DOHH2 (cell line): ENCODE measurements around the gene TRIM24.

Experiments used
- H3F3A ChIP-seq: fragments of 200-600 bp; sonication (generic), shearing (Covaris generic); 2 replicates; pipeline ENCODE4 v1.6.0; 2016; ENCODE audit warnings: antibody characterized with exemption, mild to moderate bottlenecking; ENCODE audit not compliant: control insufficient read depth, insufficient read depth
- H3K27ac ChIP-seq: fragments of 200-600 bp; sonication (generic); 2 replicates; pipeline ENCODE4 v1.5.1; 2014; ENCODE audit warnings: low read depth, mild to moderate bottlenecking, low read length, moderate library complexity
- H3K27me3 ChIP-seq: fragments of 200-600 bp; sonication (generic); 2 replicates; pipeline ENCODE4 v1.6.1; 2014; ENCODE audit warnings: mild to moderate bottlenecking, low read length, mixed read lengths; ENCODE audit not compliant: control insufficient read depth
- H3K36me3 ChIP-seq: fragments of 200-600 bp; sonication (generic); 2 replicates; pipeline ENCODE4 v1.6.1; 2014; ENCODE audit warnings: mild to moderate bottlenecking, low read length, moderate library complexity, mixed read lengths; ENCODE audit not compliant: control insufficient read depth
- H3K4me1 ChIP-seq: fragments of 200-600 bp; sonication (generic); 2 replicates; pipeline ENCODE4 v1.6.1; 2014; ENCODE audit warnings: mild to moderate bottlenecking, low read length, mixed read lengths; ENCODE audit not compliant: control insufficient read depth
- H3K4me2 ChIP-seq: fragments of 200-600 bp; sonication (generic); 2 replicates; pipeline ENCODE4 v1.6.0; 2014; ENCODE audit warnings: mild to moderate bottlenecking, low read length, moderate library complexity
- H3K4me3 ChIP-seq: fragments of 200-600 bp; sonication (generic); 2 replicates; pipeline ENCODE4 v1.5.1; 2014; ENCODE audit warnings: mild to moderate bottlenecking, low read length, mixed read lengths
- H3K79me2 ChIP-seq: fragments of 200-600 bp; sonication (generic); 2 replicates; pipeline ENCODE4 v1.6.1; 2014; ENCODE audit warnings: mild to moderate bottlenecking, low read length, mixed read lengths; ENCODE audit not compliant: control insufficient read depth
- H3K9me2 ChIP-seq: fragments of 200-600 bp; sonication (generic); replicated peaks from 2 replicates; pipeline ENCODE4 v1.6.1; 2014; ENCODE audit warnings: mild to moderate bottlenecking, low read length, mixed read lengths; ENCODE audit not compliant: control insufficient read depth
- H3K9me3 ChIP-seq: fragments of 200-600 bp; sonication (generic); 2 replicates; pipeline ENCODE4 v1.6.1; 2014; ENCODE audit warnings: antibody characterized with exemption, low read length, mixed read lengths; ENCODE audit not compliant: control insufficient read depth, insufficient read depth
- H4K20me1 ChIP-seq: fragments of 200-600 bp; sonication (generic); 2 replicates; pipeline ENCODE4 v1.6.0; 2014; ENCODE audit warnings: low read depth, mild to moderate bottlenecking, antibody characterized with exemption, low read length, moderate library complexity; ENCODE audit not compliant: control insufficient read depth, insufficient read depth
- EZH2phosphoT487 ChIP-seq: fragments of 200-600 bp; sonication (generic); IDR thresholded peaks from 2 replicates; pipeline ENCODE4 v1.6.1; 2017; ENCODE audit warnings: borderline replicate concordance, mild to moderate bottlenecking, antibody characterized with exemption, low read length, moderate library complexity, mixed read lengths
- TF ChIP-seq, protein P1 (sequence below): fragments of 200-600 bp; sonication (generic); IDR thresholded peaks from one replicate; pipeline ENCODE4 v1.5.1; 2014; ENCODE audit warnings: antibody characterized with exemption, mild to moderate bottlenecking, low read depth, low read length; ENCODE audit not compliant: poor library complexity, severe bottlenecking

TRIM24 gene

DNA sequence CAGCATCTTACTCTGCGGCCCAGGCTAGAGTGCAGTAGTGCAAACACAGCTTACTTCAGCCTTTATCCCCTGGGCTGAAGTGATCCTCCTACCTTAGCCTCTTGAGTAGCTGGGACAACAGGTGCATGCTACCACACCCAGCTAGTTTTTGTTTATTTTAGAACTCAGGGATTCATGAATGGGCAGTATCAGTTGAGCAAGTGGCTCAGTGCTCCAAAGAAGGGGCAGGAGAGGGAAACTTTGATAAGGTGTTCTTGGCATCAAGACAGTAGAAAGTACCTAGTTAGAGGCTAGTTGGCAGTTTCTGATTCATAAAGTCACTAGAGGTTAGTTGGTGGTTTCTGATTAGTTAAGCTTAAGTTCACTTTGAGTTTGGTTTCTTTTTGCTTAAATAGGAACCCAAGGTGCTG is 18.4 kb downstream of the TRIM24 start:
- Histone ChIP-seq H3K4me2 (no peak overlapping the region), H3K27ac (no peak overlapping the region)

DNA sequence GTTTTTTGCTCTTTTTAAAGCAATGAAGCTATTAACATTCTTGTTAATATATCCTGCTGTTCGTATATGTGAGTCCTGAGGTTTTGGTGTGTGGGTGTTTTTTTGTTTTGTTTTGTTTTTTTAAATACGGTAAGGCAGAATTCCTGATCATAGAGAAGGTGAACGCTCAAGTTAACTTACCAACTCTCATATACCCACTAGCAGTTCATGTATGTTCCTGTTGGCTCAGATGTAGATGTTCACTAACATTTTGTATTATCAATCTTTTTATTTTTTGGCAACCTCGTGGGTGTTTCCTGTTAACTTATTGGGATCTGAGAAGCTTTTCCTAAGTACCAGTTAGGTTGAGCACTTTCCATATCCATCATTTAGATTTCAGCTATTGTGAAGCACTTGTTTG is 20.5 kb downstream of the TRIM24 start:
- H3K4me2 ChIP-seq = no peak overlapping the region
- peaks cover 6% of the 10 kb centered on the region for H3K4me1 ChIP-seq
- no peak for TF ChIP-seq EZH2phosphoT487
- TF ChIP-seq, protein P1, sequence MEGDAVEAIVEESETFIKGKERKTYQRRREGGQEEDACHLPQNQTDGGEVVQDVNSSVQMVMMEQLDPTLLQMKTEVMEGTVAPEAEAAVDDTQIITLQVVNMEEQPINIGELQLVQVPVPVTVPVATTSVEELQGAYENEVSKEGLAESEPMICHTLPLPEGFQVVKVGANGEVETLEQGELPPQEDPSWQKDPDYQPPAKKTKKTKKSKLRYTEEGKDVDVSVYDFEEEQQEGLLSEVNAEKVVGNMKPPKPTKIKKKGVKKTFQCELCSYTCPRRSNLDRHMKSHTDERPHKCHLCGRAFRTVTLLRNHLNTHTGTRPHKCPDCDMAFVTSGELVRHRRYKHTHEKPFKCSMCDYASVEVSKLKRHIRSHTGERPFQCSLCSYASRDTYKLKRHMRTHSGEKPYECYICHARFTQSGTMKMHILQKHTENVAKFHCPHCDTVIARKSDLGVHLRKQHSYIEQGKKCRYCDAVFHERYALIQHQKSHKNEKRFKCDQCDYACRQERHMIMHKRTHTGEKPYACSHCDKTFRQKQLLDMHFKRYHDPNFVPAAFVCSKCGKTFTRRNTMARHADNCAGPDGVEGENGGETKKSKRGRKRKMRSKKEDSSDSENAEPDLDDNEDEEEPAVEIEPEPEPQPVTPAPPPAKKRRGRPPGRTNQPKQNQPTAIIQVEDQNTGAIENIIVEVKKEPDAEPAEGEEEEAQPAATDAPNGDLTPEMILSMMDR = no peak
- H3K27ac ChIP-seq = no peak overlapping the region
- 0 out of 2 replicates have a peak, but pooled peaks cover 3% of the 10 kb centered on the region for H3K36me3 ChIP-seq
- H4K20me1 ChIP-seq = peaks cover 4% of the 10 kb centered on the region; the same call in 1 of the 2 replicates
- H3K9me2 ChIP-seq = no peaks in the 10 kb centered on the region
- peaks cover 97% of the 10 kb centered on the region for H3K79me2 ChIP-seq
- no peaks in the 10 kb centered on the region for H3F3A ChIP-seq
- H3K27me3 ChIP-seq = no peaks in the 10 kb centered on the region
- 0 out of 2 replicates have a peak, but pooled peaks cover 2% of the 10 kb centered on the region for H3K9me3 ChIP-seq
- H3K4me3 ChIP-seq = no peak overlapping the region

More for the DNA sequence above, 18.4 kb downstream of the TRIM24 start:
- peaks cover 96% of the 10 kb centered on the region for H3K79me2 ChIP-seq
- H3K9me3 ChIP-seq = no peaks in the 10 kb centered on the region
- H3K4me1 ChIP-seq = peaks cover 4% of the 10 kb centered on the region
- no peaks in the 10 kb centered on the region for H3K9me2 ChIP-seq
- no peak overlapping the region for H3K4me3 ChIP-seq
- TF ChIP-seq, protein P1 = no peak
- H3F3A ChIP-seq = no peaks in the 10 kb centered on the region
- peaks cover 10% of the 10 kb centered on the region; the same call in 1 of the 2 replicates for H4K20me1 ChIP-seq
- no peaks in the 10 kb centered on the region for H3K36me3 ChIP-seq
- H3K27me3 ChIP-seq = no peaks in the 10 kb centered on the region

DNA sequence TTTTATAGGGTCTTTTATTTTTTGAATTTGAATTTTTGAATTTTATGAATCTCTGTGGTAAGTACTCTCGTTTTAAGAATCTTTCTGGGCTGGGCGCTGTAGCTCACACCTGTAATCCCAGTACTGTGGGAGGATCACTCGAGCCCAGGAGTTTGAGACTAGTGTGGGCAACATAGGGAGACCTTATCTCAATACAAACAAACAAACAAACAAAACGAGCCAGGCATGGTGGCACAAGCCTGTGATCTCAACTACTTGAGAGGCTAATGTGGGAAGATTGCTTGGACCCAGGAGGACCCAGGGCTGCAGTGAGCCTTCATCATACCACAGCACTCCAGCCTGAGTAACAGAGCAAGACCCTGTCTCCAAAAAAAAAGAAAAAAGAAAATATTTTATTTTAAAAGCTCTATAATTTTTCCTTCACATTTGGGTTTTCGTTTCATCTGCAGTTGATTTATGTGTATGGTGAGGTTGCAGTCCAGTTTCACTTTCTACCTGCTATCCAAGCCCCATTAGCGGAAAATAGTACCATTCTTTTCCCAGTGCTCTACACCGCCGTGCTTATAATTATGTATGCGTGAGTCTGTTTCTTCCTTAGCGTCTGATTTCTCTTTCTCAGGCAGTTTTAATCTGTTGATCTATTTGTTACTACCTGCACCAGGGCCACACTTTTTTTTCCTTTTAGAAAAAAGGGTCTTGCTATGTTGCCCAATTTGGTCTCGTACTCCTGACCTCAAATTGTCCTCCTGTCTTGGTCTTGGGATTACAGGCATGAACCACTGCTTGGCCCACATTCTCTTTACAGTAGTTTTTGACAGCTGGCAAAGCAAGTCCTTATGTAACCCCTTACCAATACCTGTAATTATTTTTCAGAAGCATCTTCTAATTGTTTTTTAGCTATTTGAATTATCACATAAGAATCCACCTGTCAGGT is 21.7 kb downstream of the TRIM24 start:
- Histone ChIP-seq H3K4me2 (no peak overlapping the region), H3K4me1 (peaks cover 6% of the 10 kb centered on the region), H3K9me3 (0 out of 2 replicates have a peak, but pooled peaks cover 2% of the 10 kb centered on the region), H3F3A (no peaks in the 10 kb centered on the region), H3K79me2 (peaks cover 96% of the 10 kb centered on the region), H3K4me3 (no peak overlapping the region), H3K27me3 (no peaks in the 10 kb centered on the region), H3K27ac (no peak overlapping the region), H3K9me2 (no peaks in the 10 kb centered on the region), H4K20me1 (peaks cover 1% of the 10 kb centered on the region; the same call in 1 of the 2 replicates), H3K36me3 (0 out of 2 replicates have a peak, but pooled peaks cover 3% of the 10 kb centered on the region)
- TF ChIP-seq EZH2phosphoT487 = no peak
- TF ChIP-seq, protein P1 = no peak
